ENCODE data around the gene INKA1. TPM values are rescaled to one million over a fixed set of nuclear protein-coding genes. Genes with fewer than 3 reads are reported as not detected.

The INKA1 gene
- total and polyA plus RNA-seq, 2 experiments from 2014 or later: 4.5 to 6.2 TPM

DNA sequence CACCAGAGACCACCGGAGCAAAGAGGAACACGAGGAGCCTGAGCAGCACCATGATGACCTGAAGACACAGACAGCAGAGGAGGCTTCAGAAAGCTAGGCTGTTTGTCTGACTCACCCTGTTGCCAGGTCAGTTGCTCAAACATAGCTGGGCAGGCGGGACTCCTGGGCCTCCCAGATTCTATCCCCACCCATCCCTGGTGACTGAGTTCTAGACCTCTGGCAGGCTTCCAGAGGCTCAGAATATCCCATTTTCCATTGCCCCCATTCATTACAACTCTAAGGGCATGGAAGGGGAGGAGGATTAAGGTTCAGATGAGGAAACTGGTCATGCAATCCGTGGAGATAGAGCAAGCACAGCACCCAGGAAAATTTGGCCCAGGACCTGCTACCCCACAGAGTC, 3.3 kb upstream of the INKA1 start, which contains the start of gene CDHR4:
Gene CDHR4 (minus strand): TSS at position 113 of the 400 bp plus-strand sequence. CDS start 61 bp downstream, at position 52.
- Histone ChIP-seq H2AFZ (no peak within 1 kb of the TSS), H3K9me2 (replicated peaks; ENCODE audit: insufficient read depth) (no peaks in the 10 kb centered on the region), H3K4me2 (no peak within 1 kb of the TSS), H3K4me3 (no peak within 1 kb of the TSS), H3K27ac (no peak within 1 kb of the TSS), H4K20me1 (ENCODE audit: insufficient read depth, poor library complexity, severe bottlenecking) (no peaks in the 10 kb centered on the region), H3K4me1 (ENCODE audit: insufficient read depth) (no peaks in the 10 kb centered on the region), H3K79me2 (peaks cover 4% of the 10 kb centered on the region), H3K9me3 (ENCODE audit: low read depth) (no peaks in the 10 kb centered on the region), H3K27me3 (peaks cover 13% of the 10 kb centered on the region), H3K36me3 (replicated peaks; ENCODE audit: insufficient read depth, low read depth) (no peaks in the 10 kb centered on the region)
- DNase-seq (ENCODE audit: low spot score): peak; percentile 76
- WGBS (ENCODE audit: low lambda C conversion rate, missing lambda C conversion rate): 78% methylated on average over 4 of the region's 4 CpGs
- no peak for TF ChIP-seq EZH2 (IDR thresholded peaks at IDR 0.05; ENCODE audit: borderline replicate concordance)
- TF ChIP-seq EZH2phosphoT487 (IDR thresholded peaks at IDR 0.05; ENCODE audit: low read depth, severe bottlenecking, unreplicated experiment): no peak
- no peak for TF ChIP-seq CTCF (IDR thresholded peaks at IDR 0.05; ENCODE audit: poor library complexity)

GRCh38 chr3:49801160-49801559, 1.9 kb upstream of the INKA1 start:
- no peak overlapping the region for H2AFZ ChIP-seq
- H3K36me3 ChIP-seq (replicated peaks; ENCODE audit: insufficient read depth, low read depth): no peaks in the 10 kb centered on the region
- TF ChIP-seq EZH2phosphoT487 (IDR thresholded peaks at IDR 0.05; ENCODE audit: low read depth, severe bottlenecking, unreplicated experiment): no peak
- no peak for TF ChIP-seq CTCF (IDR thresholded peaks at IDR 0.05; ENCODE audit: poor library complexity)
- TF ChIP-seq EZH2 (IDR thresholded peaks at IDR 0.05; ENCODE audit: borderline replicate concordance): no peak
- H3K9me3 ChIP-seq (ENCODE audit: low read depth): no peaks in the 10 kb centered on the region
- H3K4me2 ChIP-seq: no peak overlapping the region
- H4K20me1 ChIP-seq (ENCODE audit: insufficient read depth, poor library complexity, severe bottlenecking): no peaks in the 10 kb centered on the region
- H3K27ac ChIP-seq: no peak overlapping the region
- H3K79me2 ChIP-seq: peaks cover 7% of the 10 kb centered on the region
- no peak overlapping the region for H3K4me3 ChIP-seq
- H3K4me1 ChIP-seq (ENCODE audit: insufficient read depth): peaks cover 5% of the 10 kb centered on the region
- peak; percentile 2 for DNase-seq (ENCODE audit: low spot score)
- H3K27me3 ChIP-seq: peaks cover 13% of the 10 kb centered on the region
- H3K9me2 ChIP-seq (replicated peaks; ENCODE audit: insufficient read depth): no peaks in the 10 kb centered on the region
- WGBS (ENCODE audit: low lambda C conversion rate, missing lambda C conversion rate): 88% methylated on average over 2 of the region's 2 CpGs

GRCh38 chr3:49803465-49804140, 542 bp downstream of the INKA1 start:
- peak overlapping the region; percentile 100 for H2AFZ ChIP-seq
- H3K27ac ChIP-seq: peak overlapping the region; percentile 95
- peak; percentile 71 for DNase-seq (ENCODE audit: low spot score)
- H3K27me3 ChIP-seq: peaks cover 13% of the 10 kb centered on the region
- peaks cover 7% of the 10 kb centered on the region for H3K79me2 ChIP-seq
- no peak for TF ChIP-seq EZH2phosphoT487 (IDR thresholded peaks at IDR 0.05; ENCODE audit: low read depth, severe bottlenecking, unreplicated experiment)
- no peak for TF ChIP-seq CTCF (IDR thresholded peaks at IDR 0.05; ENCODE audit: poor library complexity)
- TF ChIP-seq EZH2 (IDR thresholded peaks at IDR 0.05; ENCODE audit: borderline replicate concordance): no peak
- H3K36me3 ChIP-seq (replicated peaks; ENCODE audit: insufficient read depth, low read depth): no peaks in the 10 kb centered on the region
- no peaks in the 10 kb centered on the region for H4K20me1 ChIP-seq (ENCODE audit: insufficient read depth, poor library complexity, severe bottlenecking)
- peaks cover 28% of the 10 kb centered on the region for H3K4me1 ChIP-seq (ENCODE audit: insufficient read depth)
- H3K4me3 ChIP-seq: peak overlapping the region; percentile 83
- WGBS (ENCODE audit: low lambda C conversion rate, missing lambda C conversion rate): 9% methylated on average over 24 of the region's 41 CpGs
- no peaks in the 10 kb centered on the region for H3K9me3 ChIP-seq (ENCODE audit: low read depth)
- no peaks in the 10 kb centered on the region for H3K9me2 ChIP-seq (replicated peaks; ENCODE audit: insufficient read depth)
- peak overlapping the region; percentile 97 for H3K4me2 ChIP-seq

Data from hepatocyte (in vitro differentiated cells).